ENCODE data around the gene CRCP. TPM values are rescaled to one million over a fixed set of nuclear protein-coding genes. Genes with fewer than 3 reads are reported as not detected.

Gene CRCP
- total and polyA plus RNA-seq, 3 donors from 2014 or later = 23.7 to 48.6 (median 39.4) TPM

DNA sequence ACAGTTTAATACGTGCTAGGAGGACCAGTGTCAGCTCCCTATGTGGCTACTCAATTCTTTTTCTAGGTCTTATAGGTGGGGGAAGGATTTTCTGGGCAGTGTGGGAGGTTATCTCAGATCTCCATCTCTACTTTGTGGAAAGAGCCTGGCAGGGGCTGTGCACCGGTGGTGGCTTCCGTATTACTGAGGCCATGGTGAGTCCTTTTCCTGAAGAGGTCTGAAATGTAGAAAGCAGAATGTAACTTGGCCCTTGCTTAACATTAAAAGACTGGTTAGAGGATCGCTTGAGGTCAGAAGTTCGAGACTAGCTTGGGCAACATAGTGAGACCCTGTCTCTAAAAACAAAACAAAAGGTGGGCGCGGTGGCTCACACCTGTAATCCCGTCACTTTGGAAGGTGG is 87.8 kb downstream of the CRCP start:
- no peak for DNase-seq
- intact Hi-C loops (cut with DNase I; ENCODE audit: low total_unique reads) = no loop called here
- WGBS, 2 donors = 76 to 80% methylated on average over 8 of the region's 8 CpGs
- peaks cover 4% of the 10 kb centered on the region for H3K4me1 ChIP-seq
- H3K4me3 ChIP-seq = no peak overlapping the region
- H3K36me3 ChIP-seq (ENCODE audit: low read depth, missing control alignments) = no peaks in the 10 kb centered on the region
- H3K27ac ChIP-seq = no peak overlapping the region
- no peaks in the 10 kb centered on the region for H3K9me3 ChIP-seq
- TF ChIP-seq, protein P1, sequence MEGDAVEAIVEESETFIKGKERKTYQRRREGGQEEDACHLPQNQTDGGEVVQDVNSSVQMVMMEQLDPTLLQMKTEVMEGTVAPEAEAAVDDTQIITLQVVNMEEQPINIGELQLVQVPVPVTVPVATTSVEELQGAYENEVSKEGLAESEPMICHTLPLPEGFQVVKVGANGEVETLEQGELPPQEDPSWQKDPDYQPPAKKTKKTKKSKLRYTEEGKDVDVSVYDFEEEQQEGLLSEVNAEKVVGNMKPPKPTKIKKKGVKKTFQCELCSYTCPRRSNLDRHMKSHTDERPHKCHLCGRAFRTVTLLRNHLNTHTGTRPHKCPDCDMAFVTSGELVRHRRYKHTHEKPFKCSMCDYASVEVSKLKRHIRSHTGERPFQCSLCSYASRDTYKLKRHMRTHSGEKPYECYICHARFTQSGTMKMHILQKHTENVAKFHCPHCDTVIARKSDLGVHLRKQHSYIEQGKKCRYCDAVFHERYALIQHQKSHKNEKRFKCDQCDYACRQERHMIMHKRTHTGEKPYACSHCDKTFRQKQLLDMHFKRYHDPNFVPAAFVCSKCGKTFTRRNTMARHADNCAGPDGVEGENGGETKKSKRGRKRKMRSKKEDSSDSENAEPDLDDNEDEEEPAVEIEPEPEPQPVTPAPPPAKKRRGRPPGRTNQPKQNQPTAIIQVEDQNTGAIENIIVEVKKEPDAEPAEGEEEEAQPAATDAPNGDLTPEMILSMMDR (IDR thresholded peaks at IDR 0.05) = no peak
- no peak for TF ChIP-seq POLR2A (IDR thresholded peaks at IDR 0.05)
- H3K27me3 ChIP-seq = no peaks in the 10 kb centered on the region

Other genes with a start within 250 kb of the CRCP start
- 10 to 100 TPM; 11.4 to 13.5 TPM for gene VKORC1L1, start 241.8 kb upstream of the CRCP start, total RNA-seq
- gene VKORC1L1, start 241.8 kb upstream of the CRCP start, polyA plus RNA-seq (ENCODE audit: insufficient read depth, low read depth, low replicate concordance) = 22.0 TPM
- gene GUSB, start 132.6 kb upstream of the CRCP start, total RNA-seq = 10 to 100 TPM; 44.0 to 44.6 TPM
- 82.4 TPM for gene GUSB, start 132.6 kb upstream of the CRCP start, polyA plus RNA-seq (ENCODE audit: insufficient read depth, low read depth, low replicate concordance)
- gene ASL, start 39.0 kb upstream of the CRCP start, total RNA-seq = 10 to 100 TPM; 12.0 to 15.9 TPM
- 9.5 TPM for gene ASL, start 39.0 kb upstream of the CRCP start, polyA plus RNA-seq (ENCODE audit: insufficient read depth, low read depth, low replicate concordance)
- 10 to 100 TPM; 34.7 to 40.7 TPM for gene TPST1, start 90.5 kb downstream of the CRCP start, total RNA-seq
- 55.7 TPM for gene TPST1, start 90.5 kb downstream of the CRCP start, polyA plus RNA-seq (ENCODE audit: insufficient read depth, low read depth, low replicate concordance)

All from testis (tissue), 3 donors.